H54 (cell line): ENCODE results near the gene PRKCE.
"Not testable (repeated sequence)": the region's sequence is repeated elsewhere in the genome, so short reads cannot be mapped to it uniquely, and the experiment has no call there.

ENCODE experiments used
- DNase-seq: peaks from one replicate; pipeline ENCODE4 v3.0.0; 2011; ENCODE audit warnings: low spot score, mixed read lengths; ENCODE audit not compliant: insufficient read length
- FAIRE-seq: peaks from 3 replicates; lab custom pipeline; 2011; peaks lifted over from hg19 to GRCh38; lab: Jason Lieb, UNC
- POLR2A ChIP-seq: IDR thresholded peaks from 2 replicates; pipeline ENCODE4 v1.6.1; 2011; ENCODE audit warnings: low read depth, mild to moderate bottlenecking, low read length

PRKCE gene

GRCh38 chr2:46210063-46210462, 558.6 kb downstream of the PRKCE start:
- TF ChIP-seq POLR2A: no peak
- no peak for DNase-seq
- no peak for FAIRE-seq

GRCh38 chr2:46211461-46211860, 560.0 kb downstream of the PRKCE start:
- TF ChIP-seq POLR2A: no peak
- FAIRE-seq: no peak
- DNase-seq: no peak

GRCh38 chr2:46213906-46214305, 562.4 kb downstream of the PRKCE start:
- FAIRE-seq: no peak
- no peak for TF ChIP-seq POLR2A
- no peak for DNase-seq

GRCh38 chr2:46216213-46216612, 564.7 kb downstream of the PRKCE start:
- DNase-seq (no peak), FAIRE-seq (no peak)
- no peak for TF ChIP-seq POLR2A

GRCh38 chr2:46223514-46223913, 572.0 kb downstream of the PRKCE start:
- FAIRE-seq, DNase-seq: not testable (repeated sequence)

- DNase-seq: no peak
- no peak for FAIRE-seq
- no peak for TF ChIP-seq POLR2A
These were observed 573.7 kb downstream of the PRKCE start for GRCh38 chr2:46225150-46225625.

- FAIRE-seq: no peak
These were observed 574.3 kb downstream of the PRKCE start for GRCh38 chr2:46225730-46226129.

GRCh38 chr2:46226620-46227019, 575.1 kb downstream of the PRKCE start:
- FAIRE-seq: no peak
- no peak for DNase-seq
- TF ChIP-seq POLR2A: no peak

More at GRCh38 chr2:46225730-46226129, 574.3 kb downstream of the PRKCE start:
- no peak for TF ChIP-seq POLR2A
- no peak for DNase-seq

GRCh38 chr2:46227022-46227421, 575.5 kb downstream of the PRKCE start:
- no peak for DNase-seq
- no peak for TF ChIP-seq POLR2A
- FAIRE-seq: no peak

GRCh38 chr2:46227674-46228289, 576.3 kb downstream of the PRKCE start:
- DNase-seq (no peak), FAIRE-seq (no peak)
- TF ChIP-seq POLR2A: no peak

- no peak for TF ChIP-seq POLR2A
- DNase-seq (no peak), FAIRE-seq (no peak)
These were observed 577.9 kb downstream of the PRKCE start for GRCh38 chr2:46229134-46230063.

- FAIRE-seq (no peak), DNase-seq (no peak)
- no peak for TF ChIP-seq POLR2A
These were observed 578.7 kb downstream of the PRKCE start for GRCh38 chr2:46230115-46230571.

- TF ChIP-seq POLR2A: no peak
- DNase-seq: no peak
- FAIRE-seq: no peak
These were observed 579.4 kb downstream of the PRKCE start for GRCh38 chr2:46230677-46231425.

- FAIRE-seq: no peak
- DNase-seq: no peak
These were observed 580.2 kb downstream of the PRKCE start for GRCh38 chr2:46231721-46232120.

More at GRCh38 chr2:46231721-46232120, 580.2 kb downstream of the PRKCE start:
- TF ChIP-seq POLR2A: no peak
